AG10803 (cell line): ENCODE data around the gene HOXA3.

Experiments
- DNase-seq: peaks from one replicate; pipeline ENCODE4 v3.0.0; 2010; ENCODE audit warnings: low read depth
- H3K4me3 ChIP-seq: 2 replicates; pipeline ENCODE4 v1.5.1; 2011; ENCODE audit warnings: mild to moderate bottlenecking, low read length, control low read depth
- CTCF ChIP-seq: conservative IDR thresholded peaks from 2 replicates; pipeline ENCODE4 v1.5.1; 2011; ENCODE audit warnings: mild to moderate bottlenecking, low read length, control low read depth, inconsistent platforms

Gene HOXA3

DNA sequence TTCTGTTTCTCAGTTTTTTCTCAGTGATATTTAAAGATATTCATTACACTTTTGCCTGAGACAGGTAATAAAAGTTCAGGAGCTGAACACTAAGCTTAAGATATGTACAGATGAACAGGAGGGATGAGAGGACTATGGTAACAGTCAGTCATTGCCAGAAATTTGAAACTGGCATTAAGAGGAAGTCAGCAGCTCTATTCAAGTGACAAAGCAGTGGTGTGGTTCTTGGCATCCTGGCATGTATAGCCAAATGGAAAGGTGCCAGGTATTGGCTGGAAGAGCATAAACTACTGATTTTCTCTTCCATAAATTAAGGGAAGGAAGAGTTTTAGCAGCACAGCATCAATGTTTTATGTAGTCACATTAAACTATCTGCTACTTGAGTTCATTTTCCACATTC, 79.3 kb downstream of the HOXA3 start:
- no peak overlapping the region for H3K4me3 ChIP-seq
- no peak for TF ChIP-seq CTCF
- DNase-seq = no peak

- no peak for DNase-seq
- H3K4me3 ChIP-seq = no peak overlapping the region
- no peak for TF ChIP-seq CTCF
These were observed 80.6 kb downstream of the HOXA3 start for GRCh38 chr7:27071622-27072390.

DNA sequence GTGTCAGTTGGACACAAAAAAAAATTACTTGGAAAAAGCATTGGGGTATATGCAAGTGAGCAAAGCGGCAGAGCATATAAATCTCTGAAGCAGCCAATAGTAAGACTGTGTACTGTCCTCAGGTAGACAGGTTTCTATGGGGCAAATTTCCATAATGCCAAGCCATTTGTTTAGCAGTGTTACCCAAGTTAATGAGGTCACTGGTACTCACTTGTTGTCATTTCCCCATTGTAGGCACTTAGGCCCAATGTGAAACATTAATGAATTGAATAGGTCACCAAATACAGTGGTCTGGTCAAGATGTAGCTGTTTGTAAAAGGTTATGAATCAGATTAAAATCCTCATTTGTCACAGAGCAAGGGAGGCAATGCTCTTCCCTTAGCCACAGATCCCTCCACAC, 84.1 kb downstream of the HOXA3 start:
- no peak for TF ChIP-seq CTCF
- H3K4me3 ChIP-seq = no peak overlapping the region
- no peak for DNase-seq

- DNase-seq = peak; percentile 67
- no peak overlapping the region for H3K4me3 ChIP-seq
- TF ChIP-seq CTCF = no peak
These were observed 86.2 kb downstream of the HOXA3 start for GRCh38 chr7:27066148-27066547.

- no peak for DNase-seq
- TF ChIP-seq CTCF = no peak
- no peak overlapping the region for H3K4me3 ChIP-seq
These were observed 86.7 kb downstream of the HOXA3 start for GRCh38 chr7:27065709-27066108.

DNA sequence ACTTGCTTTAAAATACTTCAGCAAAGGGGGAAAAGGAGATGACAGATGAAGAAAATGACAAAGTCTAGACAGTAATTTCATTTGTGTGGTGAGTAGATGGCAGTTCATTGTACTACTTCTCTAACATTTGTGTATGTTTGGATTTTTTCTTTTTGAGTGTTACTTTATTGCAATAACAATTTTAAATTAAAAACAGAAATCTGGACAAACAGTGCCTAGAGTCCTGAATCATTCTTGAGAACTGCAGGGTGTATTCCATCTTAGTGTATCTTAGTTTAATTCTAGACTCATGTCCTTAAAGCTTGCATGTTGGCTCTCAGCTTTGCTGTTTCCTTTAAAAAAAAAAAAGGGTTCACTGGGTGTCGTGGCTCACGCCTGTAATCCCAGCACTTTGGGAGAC, 87.7 kb downstream of the HOXA3 start:
- no peak overlapping the region for H3K4me3 ChIP-seq
- no peak for TF ChIP-seq CTCF
- peak; percentile 58 for DNase-seq

DNA sequence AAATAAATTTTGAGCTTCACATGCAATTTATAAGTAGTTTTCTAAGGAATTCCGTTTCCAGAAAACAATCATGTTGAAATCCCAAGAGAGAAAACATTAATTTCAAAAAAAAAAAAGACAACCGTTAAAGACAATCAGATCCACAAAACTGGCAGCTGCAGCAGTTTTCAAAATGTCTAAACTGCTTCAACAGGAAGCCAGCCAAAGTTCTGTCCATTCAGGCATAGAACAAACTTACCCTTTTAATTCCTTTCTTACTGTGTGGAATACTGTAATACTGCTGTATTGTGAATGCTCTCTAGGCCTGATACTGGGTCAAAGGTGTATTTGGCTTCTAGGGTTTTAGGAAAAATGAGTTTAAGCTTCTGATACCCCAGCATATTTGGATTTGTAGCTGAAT, 88.2 kb downstream of the HOXA3 start:
- H3K4me3 ChIP-seq = no peak overlapping the region
- no peak for TF ChIP-seq CTCF
- DNase-seq = peak; percentile 63
